K562 (cell line): Measurements from ENCODE around the gene SUGT1. TPM values are rescaled to one million over a fixed set of nuclear protein-coding genes. Genes with fewer than 3 reads are reported as not detected.
"Not testable (repeated sequence)": the region's sequence is repeated elsewhere in the genome, so short reads cannot be mapped to it uniquely, and the experiment has no call there.

ENCODE experiments used
- ATAC-seq: fragments of 200-7000 bp; cut with Tn5 transposase; 3 replicates; pipeline ENCODE4 v1.9.1; 2020; ENCODE audit warnings: moderate library complexity
- BruUV-seq: library from RNA; stranded (reverse); fragments of 400-500 nt; replicated peaks from 2 replicates; lab custom pipeline; 2021; lab: Mats Ljungman, UMichigan
- CTCF ChIA-PET: fragments of 300-600 bp; formaldehyde crosslinking; extraction: SDS; loops from one replicate; lab custom pipeline; 2021; ENCODE audit warnings: low intra/inter-chr PET ratio; lab: Yijun Ruan, JAX
- POLR2A ChIA-PET: fragments of 300-600, 350-650 bp; sonication (Branson Sonifier 250); formaldehyde crosslinking; extraction: SDS; loops from one replicate; lab custom pipeline; 2021; ENCODE audit warnings: antibody characterized with exemption, inconsistent platforms; lab: Yijun Ruan, JAX
- DNase-seq, 4 experiments: peaks; one replicate each; pipeline versions ENCODE4 v3.0.0 to v3.0.0-alpha.2; 2011 to 2018; ENCODE audit warnings: low spot score in 3 of 4, mixed read lengths in 3 of 4; ENCODE audit errors: extremely low read depth in 1 of 4
- FAIRE-seq: peaks from 2 replicates; lab custom pipeline; 2011; peaks lifted over from hg19 to GRCh38; lab: Jason Lieb, UNC
- H2AFZ ChIP-seq: 2 replicates; pipeline ENCODE4 v1.6.0; 2011; ENCODE audit warnings: low read depth, low read length, control low read depth, inconsistent platforms
- H3K27ac ChIP-seq: fragments of 200-600 bp; 3 replicates; pipeline ENCODE4 v1.8.0; 2011; ENCODE audit warnings: low read depth, mild to moderate bottlenecking, control low read depth, inconsistent platforms, low read length, moderate library complexity, mixed read lengths; ENCODE audit errors: extremely low read depth
- H3K27me3 ChIP-seq, 2 experiments: fragments of 300-600 bp in 1 of 2; 2 replicates in 1 of 2; 3 replicates in 1 of 2; pipeline versions ENCODE4 v1.6.0 to v1.8.0; 2011; ENCODE audit warnings: inconsistent platforms in 2 of 2, low read length in 2 of 2, mild to moderate bottlenecking in 1 of 2, mixed read lengths in 1 of 2, moderate library complexity in 1 of 2; ENCODE audit not compliant: control insufficient read depth in 2 of 2, insufficient read depth in 2 of 2
- H3K36me3 ChIP-seq: fragments of 300-600 bp; 3 replicates; pipeline ENCODE4 v1.8.0; 2011; ENCODE audit warnings: mild to moderate bottlenecking, low read length, inconsistent platforms; ENCODE audit not compliant: control insufficient read depth, insufficient read depth
- H3K4me1 ChIP-seq, 2 experiments: fragments of 200-600 bp in 1 of 2; replicated peaks in 1 of 2; 2 replicates in 1 of 2; 3 replicates in 1 of 2; pipeline versions ENCODE4 v1.5.1 to v1.8.0; 2011; ENCODE audit warnings: inconsistent platforms in 2 of 2, low read length in 2 of 2, mild to moderate bottlenecking in 1 of 2, mixed read lengths in 1 of 2, moderate library complexity in 1 of 2; ENCODE audit not compliant: control insufficient read depth in 2 of 2, insufficient read depth in 2 of 2
- H3K4me2 ChIP-seq: 2 replicates; pipeline ENCODE4 v1.6.1; 2011; ENCODE audit warnings: low read length, control low read depth, inconsistent platforms, mixed read lengths; ENCODE audit not compliant: insufficient read depth
- H3K4me3 ChIP-seq: fragments of 200-600 bp; sonication (generic), shearing (Covaris generic); 2 replicates; pipeline ENCODE4 v1.5.1; 2016; ENCODE audit warnings: control low read depth, inconsistent platforms
- H3K79me2 ChIP-seq: fragments of 200-600 bp; 3 replicates; pipeline ENCODE4 v1.8.0; 2011; ENCODE audit warnings: low read length, inconsistent platforms; ENCODE audit not compliant: control insufficient read depth, insufficient read depth
- H3K9ac ChIP-seq, 2 experiments: 2 replicates each; pipeline versions ENCODE4 v1.6.0 to v1.6.1; 2011; ENCODE audit warnings: low read depth in 2 of 2, low read length in 2 of 2, control low read depth in 1 of 2, inconsistent platforms in 1 of 2, mild to moderate bottlenecking in 1 of 2, mixed read lengths in 1 of 2; ENCODE audit not compliant: insufficient read depth in 1 of 2
- H3K9me1 ChIP-seq: one replicate; pipeline ENCODE4 v1.6.0; 2011; ENCODE audit warnings: inconsistent platforms, mild to moderate bottlenecking, low read length, moderate library complexity; ENCODE audit not compliant: control insufficient read depth, insufficient read depth
- H3K9me3 ChIP-seq: replicated peaks from 2 replicates; pipeline ENCODE4 v1.5.1; 2011; ENCODE audit warnings: low read depth, low read length, inconsistent platforms; ENCODE audit not compliant: control insufficient read depth, insufficient read depth
- H4K20me1 ChIP-seq: replicated peaks from 2 replicates; pipeline ENCODE4 v1.6.1; 2011; ENCODE audit warnings: low read length, inconsistent platforms, mixed read lengths; ENCODE audit not compliant: control insufficient read depth, insufficient read depth
- CTCF ChIP-seq, 3 experiments: IDR thresholded peaks in 2 of 3; conservative IDR thresholded peaks in 1 of 3; 2 replicates each; pipeline ENCODE4 v1.5.1; 2011 to 2012; ENCODE audit warnings: low read length in 3 of 3, mild to moderate bottlenecking in 3 of 3, control low read depth in 2 of 3, improper control_type of control experiment in 1 of 3, inconsistent platforms in 1 of 3, low read depth in 1 of 3, mixed read lengths in 1 of 3, moderate library complexity in 1 of 3; ENCODE audit not compliant: insufficient read depth in 2 of 3
- RAD21 ChIP-seq, 2 experiments: fragments of 250-450 bp in 1 of 2; fragments of 450-650 bp in 1 of 2; sonication (Bioruptor Pico) in 1 of 2; formaldehyde crosslinking in 1 of 2; IDR thresholded peaks in 1 of 2; conservative IDR thresholded peaks in 1 of 2; 2 replicates each; pipeline versions ENCODE4 v1.4.0 to v1.8.0; 2020 to 2022; ENCODE audit warnings: mild to moderate bottlenecking in 2 of 2, moderate library complexity in 1 of 2
- REST ChIP-seq, 2 experiments: fragments of 450-650 bp; formaldehyde crosslinking in 1 of 2; IDR thresholded peaks; 2 replicates each; pipeline versions ENCODE4 v1.4.0 to v1.6.1; 2014 to 2020; ENCODE audit warnings: mild to moderate bottlenecking in 2 of 2, borderline replicate concordance in 1 of 2, low read depth in 1 of 2
- WGBS: fragments of 100-300 bp; shearing (Covaris generic); methylation state at CpG from one replicate; pipeline ENCODE4 v1.1.6; 2016; ENCODE audit warnings: low coverage, mixed read lengths; ENCODE audit not compliant: insufficient coverage; ENCODE audit errors: missing lambda C conversion rate; 5-methylcytosine and 5-hydroxymethylcytosine counted together
- in situ Hi-C: fragments of 300-500 bp; cut with MboI; formaldehyde crosslinking; loops from 4 replicates; pipeline ENCODE4 v1.15.0; 2018; ENCODE audit warnings: inconsistent platforms, mixed read lengths
- intact Hi-C: fragments of 100-400 bp; cut with micrococcal nuclease; formaldehyde crosslinking; loops from 2 replicates; pipeline ENCODE4 v1.14.2; 2022
- polyA plus RNA-seq, 8 experiments: library from polyadenylated mRNA; depleted of rRNA in 4 of 8; stranded (reverse) in 5 of 8; unstranded in 3 of 8; fragments of >200 nt; fragmentation: Nextera tagmentation in 2 of 8; fragmentation: Illumina TruSeq in 1 of 8; extraction: Ambion mirVana in 2 of 8; extraction: Trizol in 1 of 8; gene quantifications; 2 replicates each; pipeline versions ENCODE4 v1.2.1 to v1.2.3, GENCODE V29; 2011 to 2014; ENCODE audit warnings: inconsistent platforms in 1 of 8, missing spikeins in 1 of 8
- total RNA-seq, 7 experiments: library from RNA; depleted of rRNA in 6 of 7; stranded (reverse); fragments of >200 nt in 6 of 7; fragmentation: Illumina TruSeq in 2 of 7; extraction: Trizol in 2 of 7; gene quantifications; 2 replicates each; pipeline versions ENCODE4 v1.2.1 to v1.2.3, GENCODE V29; 2011 to 2021; ENCODE audit warnings: low replicate concordance in 1 of 7
- TF ChIP-seq, protein P1 (sequence below): fragments of 450-650 bp; formaldehyde crosslinking; IDR thresholded peaks from 2 replicates; pipeline ENCODE4 v1.4.0; 2020; ENCODE audit warnings: mild to moderate bottlenecking, moderate library complexity

Gene SUGT1
- total and polyA plus RNA-seq, 9 of the 15 experiments (the other 6 are each of a cell fraction or from before 2014, with no cell fraction given): 38.1 to 67.1 (median 53.8) TPM

GRCh38 chr13:52609013-52609606 is 43.5 kb upstream of the SUGT1 start:
- BruUV-seq; H3K4me3 ChIP-seq; H3K36me3 ChIP-seq; POLR2A ChIA-PET; H3K27ac ChIP-seq; H3K9me1 ChIP-seq; H2AFZ ChIP-seq; H3K4me1 ChIP-seq; H3K9ac ChIP-seq; H3K79me2 ChIP-seq; H4K20me1 ChIP-seq; H3K27me3 ChIP-seq; H3K4me2 ChIP-seq; H3K9me3 ChIP-seq; TF ChIP-seq REST (CRISPR knock-in tag; IDR thresholded peaks at IDR 0.05; ENCODE audit: low read depth): not testable (repeated sequence)
- ATAC-seq (peak; percentile 89), DNase-seq (peak in 2 of 4 experiments; percentile 16 to 50), FAIRE-seq (peak; percentile 74)
- CTCF ChIA-PET: interaction anchor here (1.1 to 2.5 kb wide), 2 partner anchors 359 to 543 kb away, joined by 4 to 9 read pairs; no protein-coding TSS in a partner anchor
- in situ Hi-C loops (loop anchor here (25.0 kb wide), 2 partner anchors 353 to 553 kb away; no protein-coding TSS in a partner anchor), intact Hi-C loops (loop anchor here (1.0 to 5.0 kb wide), 3 partner anchors 200 to 543 kb away; no protein-coding TSS in a partner anchor)
- 34% methylated on average over 10 of the region's 10 CpGs for WGBS
- TF ChIP-seq RAD21 (CRISPR knock-in tag; conservative IDR thresholded peaks at IDR 0.05 in 1 of 2, IDR thresholded peaks at IDR 0.05 in 1 of 2) (peak; percentile 61 to 82), REST (IDR thresholded peaks at IDR 0.05; ENCODE audit: borderline replicate concordance) (peak; percentile 43; the same call in 1 of the 2 replicates), CTCF (IDR thresholded peaks at IDR 0.05 in 2 of 3, conservative IDR thresholded peaks at IDR 0.05 in 1 of 3; ENCODE audit: insufficient read depth in 2 of 3, low read depth in 1 of 3, low read length in 3 of 3) (peak; percentile 40 to 60 (median 51); a peak in 5 of 6 replicates)
- TF ChIP-seq, protein P1, sequence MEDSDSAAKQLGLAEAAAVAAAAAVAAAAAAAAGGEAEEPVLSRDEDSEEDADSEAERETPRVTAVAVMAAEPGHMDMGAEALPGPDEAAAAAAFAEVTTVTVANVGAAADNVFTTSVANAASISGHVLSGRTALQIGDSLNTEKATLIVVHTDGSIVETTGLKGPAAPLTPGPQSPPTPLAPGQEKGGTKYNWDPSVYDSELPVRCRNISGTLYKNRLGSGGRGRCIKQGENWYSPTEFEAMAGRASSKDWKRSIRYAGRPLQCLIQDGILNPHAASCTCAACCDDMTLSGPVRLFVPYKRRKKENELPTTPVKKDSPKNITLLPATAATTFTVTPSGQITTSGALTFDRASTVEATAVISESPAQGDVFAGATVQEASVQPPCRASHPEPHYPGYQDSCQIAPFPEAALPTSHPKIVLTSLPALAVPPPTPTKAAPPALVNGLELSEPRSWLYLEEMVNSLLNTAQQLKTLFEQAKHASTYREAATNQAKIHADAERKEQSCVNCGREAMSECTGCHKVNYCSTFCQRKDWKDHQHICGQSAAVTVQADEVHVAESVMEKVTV (CRISPR knock-in tag): peak; percentile 70
